Suprapubic skin (tissue), 4 donors: ENCODE measurements around the gene CC2D2B. TPM values are rescaled to one million over a fixed set of nuclear protein-coding genes. Genes with fewer than 3 reads are reported as not detected.

Experiments used
- DNase-seq, 2 donors: peaks; one replicate each; pipeline ENCODE4 v3.0.0-alpha.2; 2019; ENCODE audit warnings: low spot score in 2 of 2
- H3K27ac ChIP-seq: fragments of 200-600 bp; sonication (generic); one replicate; pipeline ENCODE4 v1.5.1; 2019
- H3K27me3 ChIP-seq: fragments of 200-600 bp; sonication (generic); one replicate; pipeline ENCODE4 v1.5.1; 2019
- H3K36me3 ChIP-seq: fragments of 200-600 bp; sonication (generic); one replicate; pipeline ENCODE4 v1.5.1; 2019
- H3K4me1 ChIP-seq: fragments of 200-600 bp; sonication (generic); one replicate; pipeline ENCODE4 v1.5.1; 2019
- H3K4me3 ChIP-seq: fragments of 200-600 bp; sonication (generic); one replicate; pipeline ENCODE4 v1.5.1; 2019; ENCODE audit warnings: mild to moderate bottlenecking
- H3K9me3 ChIP-seq: fragments of 200-600 bp; sonication (generic); one replicate; pipeline ENCODE4 v1.5.1; 2019
- CTCF ChIP-seq, 2 donors: fragments of 200-600 bp in 1 of 2; fragments of 450-650 bp in 1 of 2; sonication (generic) in 1 of 2; IDR thresholded peaks; one replicate each; pipeline ENCODE4 v1.5.1; 2016 to 2019; ENCODE audit warnings: antibody characterized with exemption in 2 of 2, mild to moderate bottlenecking in 1 of 2, moderate library complexity in 1 of 2
- EP300 ChIP-seq: sonication (generic); formaldehyde crosslinking; IDR thresholded peaks from one replicate; pipeline ENCODE4 v1.6.1; 2017; ENCODE audit warnings: antibody characterized with exemption
- POLR2A ChIP-seq, 2 donors: fragments of 450-650 bp; IDR thresholded peaks; one replicate each; pipeline ENCODE4 v1.6.1; 2017; ENCODE audit warnings: antibody characterized with exemption in 2 of 2, mild to moderate bottlenecking in 2 of 2, moderate library complexity in 2 of 2
- POLR2AphosphoS5 ChIP-seq, 3 donors: sonication (generic); formaldehyde crosslinking; IDR thresholded peaks; one replicate each; pipeline ENCODE4 v1.6.1; 2017; ENCODE audit warnings: antibody characterized with exemption in 3 of 3
- WGBS: methylation state at CpG from one replicate; pipeline ENCODE4 v1.1.5; 2018; 5-methylcytosine and 5-hydroxymethylcytosine counted together
- total RNA-seq, 4 donors: library from RNA; depleted of rRNA; stranded (reverse); fragments of >200 nt; gene quantifications; one replicate each; pipeline ENCODE4 v1.1.0, GENCODE V29; 2016

Gene CC2D2B
- total RNA-seq, 4 donors from 2014 or later = 0.47 to 3.9 (median 0.72) TPM; not detected in 1

GRCh38 chr10:96021332-96021731 lies 113.6 kb downstream of the CC2D2B start:
- Histone ChIP-seq H3K36me3 (no peaks in the 10 kb centered on the region), H3K27ac (no peak overlapping the region), H3K27me3 (no peaks in the 10 kb centered on the region), H3K4me1 (no peaks in the 10 kb centered on the region), H3K4me3 (no peak overlapping the region), H3K9me3 (no peaks in the 10 kb centered on the region)
- TF ChIP-seq EP300 (no peak), CTCF (IDR thresholded peaks at IDR 0.05) (no peak), POLR2A (IDR thresholded peaks at IDR 0.05) (no peak), POLR2AphosphoS5 (IDR thresholded peaks at IDR 0.05) (no peak)
- WGBS = 49% methylated on average over 1 of the region's 1 CpG
- DNase-seq = no peak

DNA sequence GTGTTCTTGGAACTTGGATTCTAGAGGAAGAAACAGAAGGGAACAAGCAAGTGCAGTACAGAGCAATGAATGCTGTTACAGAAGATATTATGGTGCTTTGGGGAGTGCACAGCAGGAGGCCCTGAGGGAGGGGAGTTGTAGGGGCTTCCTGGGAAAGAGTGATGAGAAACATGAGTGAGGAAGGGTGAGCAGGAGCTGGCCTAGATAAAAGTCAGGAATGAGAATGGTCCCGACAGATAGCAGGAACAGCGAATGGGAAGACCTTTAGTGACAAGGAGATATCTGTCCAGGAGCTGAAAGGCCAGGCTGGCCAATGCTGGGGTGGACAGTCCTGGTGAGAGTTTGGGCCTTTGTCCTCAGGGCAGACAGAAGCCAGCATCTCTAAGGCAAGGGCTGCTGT lies 115.0 kb downstream of the CC2D2B start:
- TF ChIP-seq CTCF (IDR thresholded peaks at IDR 0.05) (no peak), POLR2AphosphoS5 (IDR thresholded peaks at IDR 0.05) (no peak)
- H3K9me3 ChIP-seq = no peaks in the 10 kb centered on the region
- 95% methylated on average over 2 of the region's 2 CpGs for WGBS
- no peak overlapping the region for H3K4me3 ChIP-seq
- H3K4me1 ChIP-seq = no peaks in the 10 kb centered on the region
- no peaks in the 10 kb centered on the region for H3K27me3 ChIP-seq
- no peaks in the 10 kb centered on the region for H3K36me3 ChIP-seq
- H3K27ac ChIP-seq = no peak overlapping the region
- DNase-seq = no peak

- no peak for TF ChIP-seq CTCF (IDR thresholded peaks at IDR 0.05)
- TF ChIP-seq POLR2AphosphoS5 (IDR thresholded peaks at IDR 0.05) = no peak
- no peak for TF ChIP-seq EP300
- TF ChIP-seq POLR2A (IDR thresholded peaks at IDR 0.05) = no peak
- Histone ChIP-seq H3K9me3 (no peaks in the 10 kb centered on the region), H3K27ac (no peak overlapping the region), H3K4me3 (no peak overlapping the region), H3K4me1 (no peaks in the 10 kb centered on the region), H3K27me3 (no peaks in the 10 kb centered on the region), H3K36me3 (no peaks in the 10 kb centered on the region)
- no peak for DNase-seq
Observed at GRCh38 chr10:96023168-96023567, 115.4 kb downstream of the CC2D2B start.

GRCh38 chr10:96025566-96025965 lies 117.8 kb downstream of the CC2D2B start:
- H3K9me3 ChIP-seq = no peaks in the 10 kb centered on the region
- H3K27ac ChIP-seq = no peak overlapping the region
- 93% methylated on average over 3 of the region's 3 CpGs for WGBS
- H3K4me3 ChIP-seq = no peak overlapping the region
- H3K4me1 ChIP-seq = no peaks in the 10 kb centered on the region
- H3K36me3 ChIP-seq = no peaks in the 10 kb centered on the region
- TF ChIP-seq POLR2A (IDR thresholded peaks at IDR 0.05) (no peak), EP300 (no peak), POLR2AphosphoS5 (IDR thresholded peaks at IDR 0.05) (no peak), CTCF (IDR thresholded peaks at IDR 0.05) (no peak)
- DNase-seq = no peak
- no peaks in the 10 kb centered on the region for H3K27me3 ChIP-seq

GRCh38 chr10:96034625-96035024 lies 126.8 kb downstream of the CC2D2B start:
- H3K4me3 ChIP-seq = no peak overlapping the region
- no peak for TF ChIP-seq EP300
- TF ChIP-seq POLR2A (IDR thresholded peaks at IDR 0.05) = no peak
- no peak for TF ChIP-seq CTCF (IDR thresholded peaks at IDR 0.05)
- no peak for TF ChIP-seq POLR2AphosphoS5 (IDR thresholded peaks at IDR 0.05)
- no peaks in the 10 kb centered on the region for H3K9me3 ChIP-seq
- WGBS = 88% methylated on average over 1 of the region's 1 CpG
- no peak overlapping the region for H3K27ac ChIP-seq
- H3K4me1 ChIP-seq = no peaks in the 10 kb centered on the region
- H3K27me3 ChIP-seq = no peaks in the 10 kb centered on the region
- no peak for DNase-seq
- no peaks in the 10 kb centered on the region for H3K36me3 ChIP-seq
